ENCODE results near the gene CDHR2.
"Not testable (repeated sequence)": the region's sequence is repeated elsewhere in the genome, so short reads cannot be mapped to it uniquely, and the experiment has no call there.

The CDHR2 gene

DNA sequence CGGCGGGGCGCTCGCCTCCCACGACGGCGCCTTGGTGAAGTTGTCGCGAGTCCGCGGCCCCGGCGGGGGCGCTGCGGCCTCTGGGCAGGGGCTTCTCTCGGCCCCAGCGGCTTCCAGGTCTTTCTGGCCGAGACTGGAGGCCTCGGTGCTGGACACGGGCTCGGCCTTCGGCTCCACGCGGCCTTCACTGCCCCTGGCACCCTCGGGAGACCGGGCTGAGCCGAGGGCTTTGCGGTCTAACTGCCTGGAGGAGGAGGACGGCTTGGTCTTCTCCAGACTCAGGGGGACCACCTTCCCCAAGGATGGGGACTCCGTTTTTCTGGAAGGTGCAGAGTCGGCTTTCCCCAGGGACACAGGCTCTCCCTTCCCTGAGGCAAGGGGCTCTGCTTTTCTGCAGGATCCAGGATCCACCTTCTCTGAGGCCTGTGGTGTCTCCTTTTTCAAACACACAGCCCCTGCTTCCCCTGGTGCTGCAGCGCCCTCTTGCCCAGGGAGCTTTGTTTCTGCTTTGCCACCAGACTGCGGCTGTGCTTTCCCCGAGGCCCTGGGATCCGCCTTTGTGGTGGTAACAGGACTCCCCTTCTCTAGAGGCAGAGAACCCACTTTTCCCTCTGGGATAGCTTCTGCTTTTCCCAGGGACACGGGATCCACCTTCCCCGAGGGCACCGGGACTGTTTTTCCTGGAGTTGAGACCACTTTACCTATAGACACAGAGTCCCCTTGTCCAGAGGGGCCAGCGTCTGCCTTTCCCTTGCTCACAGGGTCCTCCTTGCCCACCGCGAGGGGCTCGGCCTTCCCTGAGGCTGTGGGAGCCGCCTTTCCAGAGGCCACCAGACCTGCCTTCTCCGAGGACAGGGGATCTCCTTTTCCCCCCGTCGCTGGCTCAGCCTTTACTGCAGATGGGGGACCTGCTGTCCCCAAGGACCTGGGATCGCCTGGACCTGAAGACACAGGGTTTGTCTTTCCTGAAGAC is 48.6 kb downstream of the CDHR2 start:
- DNase-seq = no peak

- not testable (repeated sequence) for DNase-seq
These were observed 50.7 kb downstream of the CDHR2 start for GRCh38 chr5:176599749-176600430.

GRCh38 chr5:176601901-176602482 is 52.9 kb downstream of the CDHR2 start:
- no peak for DNase-seq

GRCh38 chr5:176603091-176603490 is 53.9 kb downstream of the CDHR2 start:
- no peak for DNase-seq

- DNase-seq = no peak
These were observed 56.9 kb downstream of the CDHR2 start for GRCh38 chr5:176606032-176606431.

- no peak for DNase-seq
These were observed 57.7 kb downstream of the CDHR2 start for GRCh38 chr5:176606875-176607274.

DNA sequence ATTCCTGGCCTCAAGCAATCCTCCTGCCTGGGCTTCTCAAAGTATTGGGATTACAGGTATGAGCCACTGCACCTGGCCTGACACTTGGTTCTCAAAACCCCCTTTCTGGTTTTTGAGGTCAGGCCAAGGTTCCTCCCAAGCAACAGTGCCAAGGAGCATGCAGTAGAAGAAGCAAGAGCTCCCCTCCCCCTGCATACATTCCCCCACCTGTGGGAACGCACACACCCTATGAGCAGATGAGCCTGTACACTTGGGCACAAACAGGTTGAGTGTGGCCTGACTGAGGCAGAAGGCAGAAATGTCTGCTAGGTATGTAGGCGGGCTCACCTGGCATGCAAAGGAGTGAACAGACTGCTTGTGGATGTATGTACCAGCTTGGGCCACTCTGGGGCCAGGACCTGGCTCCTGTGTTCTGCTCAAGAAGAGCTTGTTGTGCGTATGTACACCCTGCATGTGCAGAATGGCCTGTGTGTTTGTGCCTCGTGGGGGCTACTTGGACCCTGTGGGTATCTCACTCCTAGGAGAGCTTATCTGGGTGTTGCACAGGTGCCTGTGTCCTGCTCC is 59.1 kb downstream of the CDHR2 start:
- no peak for DNase-seq

DNA sequence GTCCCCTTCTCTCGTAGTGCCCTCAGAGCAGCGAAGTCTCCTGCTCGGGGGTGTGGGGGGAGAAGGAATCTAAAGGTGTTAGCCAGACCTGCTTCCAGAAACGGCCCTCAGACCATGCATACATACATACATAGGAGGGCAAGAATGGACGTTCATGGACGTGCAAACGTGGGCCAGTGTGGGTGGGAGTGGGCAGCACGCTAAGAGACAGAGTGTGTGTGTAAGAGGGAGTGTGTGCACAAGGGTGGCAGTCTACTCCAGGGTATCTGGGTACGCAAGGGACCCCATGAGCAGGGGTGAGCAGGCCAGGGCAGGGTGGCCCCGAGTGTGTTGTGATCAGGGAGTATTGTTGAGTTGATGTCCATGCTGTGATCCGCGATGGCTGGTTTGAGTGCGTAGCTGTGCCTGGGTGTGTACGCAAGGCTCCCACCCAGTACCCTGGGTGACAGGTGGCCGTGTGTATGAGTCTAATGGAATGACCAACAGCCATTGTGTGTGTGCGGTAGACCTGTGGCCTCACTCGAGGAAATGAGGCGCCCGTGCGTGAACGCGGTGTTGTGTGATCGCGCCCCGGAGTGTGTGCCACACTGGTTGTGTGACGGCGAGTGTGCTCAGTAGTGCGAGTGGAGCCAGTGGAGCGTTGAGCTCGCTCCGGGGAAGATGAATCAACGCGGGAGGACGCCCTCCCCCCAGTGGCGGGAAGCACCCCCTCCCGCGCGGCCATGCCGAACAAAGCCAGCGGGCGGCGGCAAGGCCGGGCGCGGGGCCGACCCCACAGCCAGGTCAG is 60.0 kb downstream of the CDHR2 start:
- no peak for DNase-seq

- DNase-seq = peak; percentile 61
These were observed 60.7 kb downstream of the CDHR2 start, which contains the start of gene GPRIN1 for GRCh38 chr5:176609724-176610434. TSS of gene GPRIN1 (minus strand) at chr5:176610156. CDS start at chr5:176599834, 10,322 bp downstream.

- no peak for DNase-seq
These were observed 61.3 kb downstream of the CDHR2 start for GRCh38 chr5:176610435-176610773.

DNA sequence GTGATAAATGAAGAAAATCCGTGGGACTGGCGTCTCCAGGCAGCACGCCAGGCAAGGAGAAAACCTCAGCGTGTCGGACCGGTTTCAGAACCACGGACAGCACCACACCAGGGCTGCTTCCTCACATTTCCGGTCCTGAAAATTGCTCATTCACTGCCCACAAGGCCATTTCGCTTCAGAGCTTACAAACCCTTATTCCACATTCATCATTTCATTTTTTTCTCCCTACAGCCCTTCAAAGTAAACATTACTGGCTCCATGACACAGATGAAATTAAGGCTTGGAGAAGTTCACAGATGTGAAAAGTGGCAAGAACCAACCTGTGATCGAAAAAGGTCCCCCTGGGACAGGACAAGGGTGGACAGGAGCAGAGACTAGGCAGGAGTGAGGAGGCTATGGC is 62.3 kb downstream of the CDHR2 start:
- DNase-seq = peak; percentile 81

DNA sequence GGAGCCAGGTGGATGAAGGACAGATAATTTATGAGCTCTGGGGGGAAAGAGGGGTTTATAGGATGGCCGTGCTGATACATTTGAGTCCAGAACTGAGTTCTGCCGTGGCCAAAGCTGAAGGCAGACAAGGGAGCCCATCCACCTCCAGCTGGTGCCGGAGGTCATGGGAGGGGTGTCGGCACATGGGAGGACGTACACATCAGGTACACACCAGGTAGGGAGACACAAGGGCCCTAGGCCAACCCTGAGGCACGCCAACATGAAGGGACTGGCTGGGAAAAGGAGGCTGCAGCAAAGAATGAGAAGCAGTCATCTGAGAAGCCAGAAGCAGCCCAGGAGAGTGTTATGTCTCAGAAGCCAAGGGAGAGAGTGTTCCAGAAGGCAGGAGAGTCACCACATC is 62.9 kb downstream of the CDHR2 start:
- no peak for DNase-seq

DNA sequence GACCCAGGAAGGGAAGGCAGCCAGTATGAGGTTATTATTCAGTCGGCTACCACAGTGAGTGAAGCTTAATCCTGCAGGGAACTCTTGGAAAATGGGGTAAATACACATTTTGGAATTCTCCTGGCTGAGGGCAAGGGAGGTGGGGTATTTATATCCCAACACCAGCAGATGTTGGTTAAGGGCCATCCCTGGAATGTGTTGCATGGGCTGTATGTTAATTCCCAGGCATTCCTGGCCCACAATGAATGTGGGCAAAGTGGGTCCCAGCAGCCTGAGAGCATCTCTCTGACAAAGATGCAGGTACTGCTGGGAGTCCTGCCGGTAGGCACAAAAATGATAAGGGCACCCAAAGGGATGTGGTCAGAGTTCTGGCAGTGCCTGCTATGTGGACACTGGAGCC is 63.7 kb downstream of the CDHR2 start:
- no peak for DNase-seq

DNA sequence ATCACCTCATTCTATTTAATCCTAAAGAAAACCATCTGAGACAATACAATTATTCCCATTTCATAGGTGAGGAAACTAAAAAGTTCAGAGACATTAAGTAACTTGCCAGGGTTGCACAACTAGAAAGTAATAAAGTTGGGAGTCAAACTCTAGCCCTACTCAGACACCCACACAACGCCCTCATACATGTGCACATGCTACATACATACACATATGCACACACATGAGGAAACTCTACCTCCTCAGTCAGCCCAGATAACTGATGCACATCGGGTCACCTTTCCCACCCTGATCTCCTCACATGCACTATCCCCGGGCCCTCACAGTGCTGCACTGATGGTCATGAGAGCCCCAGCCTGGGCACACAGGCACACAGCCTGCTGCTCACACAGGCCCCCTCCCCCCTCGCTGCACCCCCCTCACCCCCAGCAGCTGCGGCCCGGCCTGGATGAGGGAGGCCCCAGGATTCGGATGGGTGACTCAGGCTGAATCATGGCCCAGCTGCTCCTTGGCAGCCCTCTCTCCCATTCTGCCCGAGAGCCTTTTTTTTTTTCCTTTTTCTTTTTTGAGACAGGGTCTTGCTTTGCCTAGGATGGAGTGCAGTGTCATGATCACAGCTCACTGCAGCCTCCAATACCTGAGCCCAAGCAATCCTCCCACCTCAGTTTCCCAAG is 65.8 kb downstream of the CDHR2 start:
- no peak for DNase-seq

DNA sequence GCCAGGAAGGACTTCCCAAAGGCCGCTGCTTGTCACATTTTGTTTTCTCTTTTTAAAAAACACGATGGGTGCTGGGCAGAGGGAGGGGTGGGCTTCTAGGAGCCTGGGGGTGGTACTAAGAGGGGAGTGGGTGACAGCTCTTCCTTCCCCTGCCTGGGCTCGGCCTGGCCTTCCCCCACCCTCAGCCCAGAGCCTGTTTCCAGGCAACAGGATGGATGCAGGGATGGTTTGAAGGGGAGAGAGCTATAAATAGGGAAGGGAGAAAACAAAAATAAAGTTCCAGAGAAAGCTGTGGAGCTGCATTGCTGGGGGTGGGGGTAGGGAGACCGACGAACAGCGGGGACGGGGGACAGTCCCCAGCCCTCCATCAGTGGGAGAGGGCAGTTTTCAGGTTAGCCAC is 67.4 kb downstream of the CDHR2 start:
- DNase-seq = no peak

GRCh38 chr5:176618783-176619182 is 69.6 kb downstream of the CDHR2 start:
- no peak for DNase-seq

- peak; percentile 81 for DNase-seq
These were observed 70.0 kb downstream of the CDHR2 start for GRCh38 chr5:176619203-176619568.

DNA sequence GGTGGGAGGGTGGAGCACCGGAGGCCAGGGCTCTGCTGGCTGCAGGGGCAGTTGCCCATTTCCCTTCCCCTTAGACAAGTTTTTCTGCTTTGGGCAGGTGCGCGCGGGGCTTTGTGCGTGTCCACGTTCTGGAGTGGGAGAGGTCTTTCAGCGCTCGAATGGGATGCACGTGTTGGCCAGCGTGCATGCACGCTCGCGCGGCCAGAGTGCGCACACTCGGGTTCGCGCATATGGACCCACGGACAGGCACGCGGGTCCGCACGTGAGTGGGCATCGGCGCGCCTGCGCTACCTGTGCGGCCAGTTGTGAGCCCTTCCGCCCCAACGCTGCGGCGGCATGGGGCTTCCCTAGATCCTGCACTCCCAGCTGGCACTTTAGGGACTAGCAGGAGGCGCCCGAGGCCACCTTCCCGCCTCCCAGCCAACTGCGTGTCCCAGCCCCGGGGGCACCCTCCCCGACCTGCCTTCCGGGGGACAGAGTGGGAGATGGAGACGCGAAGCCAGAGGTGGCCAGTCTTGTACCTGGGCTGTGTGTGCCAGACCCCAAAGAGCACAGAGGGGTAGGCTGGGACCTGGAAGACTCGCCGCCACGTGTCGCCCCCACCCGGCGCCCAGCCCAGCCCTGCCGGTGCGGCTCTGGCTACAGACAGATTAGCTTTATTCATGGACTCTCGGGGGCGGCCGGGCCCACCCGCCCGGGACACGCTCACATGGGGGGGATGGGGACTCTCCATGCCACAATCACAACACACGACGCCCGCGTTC is 70.6 kb downstream of the CDHR2 start:
- DNase-seq = no peak

DNA sequence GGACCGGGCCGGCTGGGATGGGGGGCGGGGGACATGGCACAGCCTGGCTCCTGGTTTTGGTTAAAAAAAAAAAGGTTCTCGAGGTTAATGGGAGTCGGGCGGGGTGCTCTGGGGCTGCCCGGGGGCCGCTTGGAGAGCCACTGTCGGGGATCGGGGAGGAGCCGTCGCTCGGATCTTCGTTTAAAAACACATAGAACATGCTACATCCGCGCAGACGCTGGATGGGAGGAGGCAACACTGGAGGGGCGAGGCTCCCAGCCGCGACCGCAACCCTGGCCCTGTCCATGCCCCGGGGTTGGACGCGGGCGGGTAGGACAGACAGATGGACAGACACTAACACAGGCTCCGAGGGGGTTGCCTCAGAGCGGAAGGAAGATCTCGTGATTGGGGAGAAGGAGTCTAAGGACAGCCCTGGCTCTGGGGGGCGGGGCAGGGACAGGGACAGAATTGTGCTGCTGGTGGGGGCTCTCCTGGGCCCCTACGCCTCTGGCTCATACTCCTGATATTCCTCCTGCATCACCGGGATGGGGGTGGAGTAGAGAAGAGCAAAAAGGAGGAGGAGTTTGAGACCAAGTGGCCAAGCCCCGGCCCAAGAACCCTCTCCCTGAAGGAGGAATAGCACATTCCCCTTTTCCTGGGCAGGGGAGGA is 71.3 kb downstream of the CDHR2 start:
- no peak for DNase-seq

DNA sequence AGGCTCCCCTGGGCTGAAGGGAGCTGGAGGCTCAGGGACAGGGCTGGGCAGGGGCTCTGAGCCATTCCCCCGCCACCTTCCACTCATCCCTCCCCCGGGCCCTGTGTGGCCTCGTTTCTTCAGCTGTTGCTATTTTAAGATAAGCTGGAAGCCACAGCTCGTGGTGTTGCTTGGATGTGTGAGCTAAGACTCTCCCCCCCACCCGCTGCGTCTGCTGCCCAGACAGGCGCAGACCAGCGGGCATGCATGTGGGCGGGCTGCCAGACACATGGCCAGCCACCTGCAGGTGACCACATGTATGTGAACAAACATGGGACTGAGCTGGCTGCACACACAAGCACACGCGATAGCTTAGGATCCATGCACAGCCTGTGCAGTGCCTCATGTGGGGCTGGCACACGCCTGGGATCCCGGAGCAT is 72.5 kb downstream of the CDHR2 start:
- DNase-seq = no peak
